Endothelial cell of umbilical vein (primary cell): ENCODE measurements around the gene NSDHL.

Experiments
- EZH2 ChIP-seq: IDR thresholded peaks from 2 replicates; pipeline ENCODE4 v1.6.1; 2012; ENCODE audit warnings: borderline replicate concordance, low read depth, mild to moderate bottlenecking, moderate library complexity, low read length, inconsistent platforms; ENCODE audit not compliant: severe bottlenecking
- FOS ChIP-seq: IDR thresholded peaks from 2 replicates; pipeline ENCODE4 v1.6.1; 2011; ENCODE audit warnings: mild to moderate bottlenecking, low read length, moderate library complexity, borderline replicate concordance; ENCODE audit not compliant: insufficient read depth
- JUN ChIP-seq: IDR thresholded peaks from 2 replicates; pipeline ENCODE4 v1.6.1; 2011; ENCODE audit warnings: borderline replicate concordance, low read depth; ENCODE audit not compliant: insufficient read length, insufficient read depth
- POLR2A ChIP-seq: IDR thresholded peaks from 2 replicates; pipeline ENCODE4 v1.6.1; 2012; ENCODE audit warnings: low read depth, mild to moderate bottlenecking, control low read depth, low read length
- POLR2AphosphoS5 ChIP-seq: IDR thresholded peaks from 2 replicates; pipeline ENCODE4 v1.6.1; 2012; ENCODE audit warnings: low read depth, mild to moderate bottlenecking, control low read depth, low read length, moderate library complexity; ENCODE audit not compliant: insufficient read depth
- TF ChIP-seq, protein P1 (sequence below), 2 donors: IDR thresholded peaks; 1 replicate in 1 of 2; 2 replicates in 1 of 2; pipeline ENCODE4 v1.5.1; 2011; ENCODE audit warnings: low read length in 2 of 2, mild to moderate bottlenecking in 2 of 2, moderate library complexity in 2 of 2, control low read depth in 1 of 2, inconsistent platforms in 1 of 2, low read depth in 1 of 2; ENCODE audit not compliant: insufficient read depth in 1 of 2; ENCODE audit errors: extremely low read depth in 1 of 2
- TF ChIP-seq, protein P2 (sequence below): IDR thresholded peaks from 2 replicates; pipeline ENCODE4 v1.6.1; 2011; ENCODE audit not compliant: insufficient read depth, insufficient read length

DNA sequence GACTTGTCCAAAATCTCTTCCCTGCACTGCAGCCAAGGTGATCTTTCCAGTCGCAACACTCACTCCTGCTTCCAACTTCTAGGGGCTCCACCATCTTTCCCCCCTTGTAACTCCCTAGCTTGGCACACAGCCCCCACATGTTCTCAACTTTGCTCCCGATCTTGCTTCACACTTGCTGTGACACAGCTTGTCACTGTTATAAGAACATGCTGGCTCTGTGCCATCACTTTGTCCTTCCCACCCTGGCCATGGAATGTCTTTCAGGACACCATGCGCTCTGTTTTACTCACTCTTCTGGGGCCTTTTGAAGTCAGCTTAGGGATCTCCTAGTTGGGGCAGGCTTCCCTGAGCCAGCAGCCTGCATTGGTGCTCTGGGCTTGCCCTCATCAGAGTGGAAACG lies 2.5 kb downstream of the NSDHL start:
- TF ChIP-seq, protein P1, sequence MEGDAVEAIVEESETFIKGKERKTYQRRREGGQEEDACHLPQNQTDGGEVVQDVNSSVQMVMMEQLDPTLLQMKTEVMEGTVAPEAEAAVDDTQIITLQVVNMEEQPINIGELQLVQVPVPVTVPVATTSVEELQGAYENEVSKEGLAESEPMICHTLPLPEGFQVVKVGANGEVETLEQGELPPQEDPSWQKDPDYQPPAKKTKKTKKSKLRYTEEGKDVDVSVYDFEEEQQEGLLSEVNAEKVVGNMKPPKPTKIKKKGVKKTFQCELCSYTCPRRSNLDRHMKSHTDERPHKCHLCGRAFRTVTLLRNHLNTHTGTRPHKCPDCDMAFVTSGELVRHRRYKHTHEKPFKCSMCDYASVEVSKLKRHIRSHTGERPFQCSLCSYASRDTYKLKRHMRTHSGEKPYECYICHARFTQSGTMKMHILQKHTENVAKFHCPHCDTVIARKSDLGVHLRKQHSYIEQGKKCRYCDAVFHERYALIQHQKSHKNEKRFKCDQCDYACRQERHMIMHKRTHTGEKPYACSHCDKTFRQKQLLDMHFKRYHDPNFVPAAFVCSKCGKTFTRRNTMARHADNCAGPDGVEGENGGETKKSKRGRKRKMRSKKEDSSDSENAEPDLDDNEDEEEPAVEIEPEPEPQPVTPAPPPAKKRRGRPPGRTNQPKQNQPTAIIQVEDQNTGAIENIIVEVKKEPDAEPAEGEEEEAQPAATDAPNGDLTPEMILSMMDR (IDR thresholded peaks at IDR 0.05; ENCODE audit: extremely low read depth in 1 of 2, insufficient read depth in 1 of 2, low read depth in 1 of 2, low read length in 2 of 2): no peak
- no peak for TF ChIP-seq POLR2A
- no peak for TF ChIP-seq EZH2
- no peak for TF ChIP-seq POLR2AphosphoS5
- TF ChIP-seq, protein P2, sequence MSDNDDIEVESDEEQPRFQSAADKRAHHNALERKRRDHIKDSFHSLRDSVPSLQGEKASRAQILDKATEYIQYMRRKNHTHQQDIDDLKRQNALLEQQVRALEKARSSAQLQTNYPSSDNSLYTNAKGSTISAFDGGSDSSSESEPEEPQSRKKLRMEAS: no peak
- no peak for TF ChIP-seq JUN
- no peak for TF ChIP-seq FOS
